AG04450 (cell line): ENCODE measurements around the gene KCNIP1. TPM values are rescaled to one million over a fixed set of nuclear protein-coding genes. Genes with fewer than 3 reads are reported as not detected.

Experiments used
- CTCF ChIA-PET: fragments of 300-600, 350-600 bp; formaldehyde crosslinking; extraction: SDS; loops from one replicate; lab custom pipeline; 2022; ENCODE audit warnings: antibody characterized with exemption, inconsistent platforms; lab: Charles Lee
- POLR2A ChIA-PET: fragments of 350-600 bp; formaldehyde crosslinking; extraction: SDS; loops from one replicate; lab custom pipeline; 2021; ENCODE audit warnings: antibody characterized with exemption, inconsistent platforms; lab: Yijun Ruan, JAX
- DNase-seq: peaks from one replicate; pipeline ENCODE4 v3.0.0-alpha.2; 2011; ENCODE audit warnings: low read depth, low spot score
- H3K27ac ChIP-seq: one replicate; pipeline ENCODE4 v1.5.1; 2012; ENCODE audit warnings: low read depth, low read length, control low read depth
- H3K27me3 ChIP-seq: one replicate; pipeline ENCODE4 v1.6.0; 2012; ENCODE audit warnings: low read length; ENCODE audit not compliant: control insufficient read depth, insufficient read depth
- H3K4me3 ChIP-seq: 2 replicates; pipeline ENCODE4 v1.5.1; 2011; ENCODE audit warnings: mild to moderate bottlenecking, low read depth, low read length, control low read depth
- H3K9me3 ChIP-seq: 2 replicates; pipeline ENCODE4 v1.5.1; 2012; ENCODE audit warnings: low read length; ENCODE audit not compliant: control insufficient read depth, insufficient read depth
- polyA plus RNA-seq: library from polyadenylated mRNA; depleted of rRNA; stranded (reverse); fragments of >200 nt; gene quantifications from 2 replicates; pipeline ENCODE4 v1.2.3, GENCODE V29; 2011
- TF ChIP-seq, protein P1 (sequence below): IDR thresholded peaks from 2 replicates; pipeline ENCODE4 v1.5.1; 2011; ENCODE audit warnings: low read depth, low read length, control low read depth, inconsistent platforms

KCNIP1 gene
- polyA plus RNA-seq, 1 experiment: not detected

DNA sequence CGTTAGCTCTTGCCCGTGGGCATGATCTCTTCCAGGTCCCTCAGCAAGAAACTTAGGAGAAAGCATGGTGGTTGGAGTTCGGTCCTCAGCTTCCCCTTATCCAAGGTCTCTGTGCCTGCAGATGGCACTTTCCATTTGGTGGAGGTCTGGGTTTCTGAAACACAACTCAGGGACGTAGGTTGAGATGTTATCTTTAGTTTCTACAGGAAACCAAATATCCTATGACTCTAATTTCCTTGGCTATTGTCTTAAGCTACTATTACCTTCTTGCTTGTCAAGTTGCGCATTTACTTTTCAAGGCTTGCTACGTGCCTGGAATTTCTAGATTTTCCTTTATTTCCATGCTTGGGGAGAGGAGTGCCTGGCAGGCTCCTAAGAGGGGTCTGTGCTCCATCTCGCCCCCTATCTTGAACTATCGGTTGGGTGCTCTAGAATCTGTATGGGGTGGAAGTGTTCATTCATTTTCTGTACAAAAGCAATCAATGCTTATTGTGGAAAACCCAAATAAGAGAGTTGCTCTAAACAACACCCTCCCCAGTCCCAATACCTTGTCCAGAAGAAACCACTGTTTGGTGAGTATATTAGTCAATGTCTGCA is 32.9 kb upstream of the KCNIP1 start:
- TF ChIP-seq, protein P1, sequence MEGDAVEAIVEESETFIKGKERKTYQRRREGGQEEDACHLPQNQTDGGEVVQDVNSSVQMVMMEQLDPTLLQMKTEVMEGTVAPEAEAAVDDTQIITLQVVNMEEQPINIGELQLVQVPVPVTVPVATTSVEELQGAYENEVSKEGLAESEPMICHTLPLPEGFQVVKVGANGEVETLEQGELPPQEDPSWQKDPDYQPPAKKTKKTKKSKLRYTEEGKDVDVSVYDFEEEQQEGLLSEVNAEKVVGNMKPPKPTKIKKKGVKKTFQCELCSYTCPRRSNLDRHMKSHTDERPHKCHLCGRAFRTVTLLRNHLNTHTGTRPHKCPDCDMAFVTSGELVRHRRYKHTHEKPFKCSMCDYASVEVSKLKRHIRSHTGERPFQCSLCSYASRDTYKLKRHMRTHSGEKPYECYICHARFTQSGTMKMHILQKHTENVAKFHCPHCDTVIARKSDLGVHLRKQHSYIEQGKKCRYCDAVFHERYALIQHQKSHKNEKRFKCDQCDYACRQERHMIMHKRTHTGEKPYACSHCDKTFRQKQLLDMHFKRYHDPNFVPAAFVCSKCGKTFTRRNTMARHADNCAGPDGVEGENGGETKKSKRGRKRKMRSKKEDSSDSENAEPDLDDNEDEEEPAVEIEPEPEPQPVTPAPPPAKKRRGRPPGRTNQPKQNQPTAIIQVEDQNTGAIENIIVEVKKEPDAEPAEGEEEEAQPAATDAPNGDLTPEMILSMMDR: no peak
- Histone ChIP-seq H3K9me3 (peaks cover 4% of the 10 kb centered on the region; the same call in 1 of the 2 replicates), H3K27me3 (no peaks in the 10 kb centered on the region), H3K27ac (no peak overlapping the region), H3K4me3 (no peak overlapping the region)
- DNase-seq: no peak
- POLR2A ChIA-PET: no interaction called here
- CTCF ChIA-PET: interaction anchor here (1.2 kb wide), 1 partner anchor 36 kb away, joined by 3 read pairs; no protein-coding TSS in a partner anchor

DNA sequence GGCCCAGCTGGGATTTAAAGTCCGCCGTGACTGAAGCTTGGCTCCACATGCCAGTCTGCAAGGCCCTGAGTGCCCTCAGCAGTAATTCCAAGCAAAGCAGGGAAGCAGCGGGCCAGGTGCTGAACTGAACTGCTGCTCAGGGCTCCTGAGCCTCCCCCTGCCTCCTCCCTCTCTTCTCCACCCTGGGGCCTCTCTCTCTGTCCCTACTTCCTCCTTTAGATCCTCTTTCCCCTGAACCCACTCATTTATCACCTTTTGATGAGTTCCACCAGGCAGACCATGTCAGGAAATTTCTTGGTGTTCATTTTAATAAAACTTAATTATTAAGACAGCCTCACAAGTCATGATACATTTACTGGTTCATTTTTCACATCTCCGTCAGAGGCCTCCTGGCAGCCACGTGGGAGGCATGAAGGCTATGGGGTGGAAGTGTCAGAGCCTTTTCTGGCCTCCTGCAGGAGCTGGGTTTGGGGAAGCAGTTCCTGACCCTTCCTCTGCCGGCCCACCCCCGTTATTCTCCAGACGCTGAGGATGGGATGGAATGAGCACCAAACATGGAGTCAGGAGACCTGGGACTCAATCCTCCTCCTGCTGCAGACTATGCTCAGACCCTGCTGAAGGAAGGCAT is 32.2 kb upstream of the KCNIP1 start:
- POLR2A ChIA-PET: no interaction called here

DNA sequence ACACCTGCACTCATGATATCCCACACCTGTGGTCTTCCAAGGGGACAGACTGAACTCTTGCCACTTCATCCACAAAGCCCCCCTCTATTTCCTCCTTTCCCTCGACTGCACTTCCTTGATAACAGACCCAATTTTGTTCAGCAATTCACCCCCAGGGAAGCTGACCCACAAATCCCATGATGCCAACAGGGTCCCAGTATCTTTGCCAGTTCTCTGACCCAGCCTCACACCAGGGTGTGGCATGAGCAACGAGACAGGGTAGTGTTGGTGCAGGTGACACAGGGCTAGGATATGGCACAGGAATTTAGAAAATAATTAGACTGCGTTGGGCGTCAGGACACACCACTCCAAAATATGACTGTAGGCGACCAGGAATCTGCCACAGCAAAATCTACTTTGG is 30.2 kb upstream of the KCNIP1 start:
- peaks cover 4% of the 10 kb centered on the region; the same call in 1 of the 2 replicates for H3K9me3 ChIP-seq
- H3K4me3 ChIP-seq: no peak overlapping the region
- TF ChIP-seq, protein P1: no peak
- no peaks in the 10 kb centered on the region for H3K27me3 ChIP-seq
- no peak for DNase-seq
- ChIA-PET CTCF (interaction anchor here (1.1 to 1.3 kb wide), 2 partner anchors 19 to 39 kb away, joined by 3 read pairs; no protein-coding TSS in a partner anchor), POLR2A (no interaction called here)
- H3K27ac ChIP-seq: no peak overlapping the region

More for the DNA sequence above, 32.2 kb upstream of the KCNIP1 start:
- DNase-seq: no peak
- Histone ChIP-seq H3K27me3 (no peaks in the 10 kb centered on the region), H3K27ac (no peak overlapping the region), H3K9me3 (peaks cover 4% of the 10 kb centered on the region; the same call in 1 of the 2 replicates), H3K4me3 (no peak overlapping the region)
- CTCF ChIA-PET: no interaction called here
- TF ChIP-seq, protein P1: no peak

DNA sequence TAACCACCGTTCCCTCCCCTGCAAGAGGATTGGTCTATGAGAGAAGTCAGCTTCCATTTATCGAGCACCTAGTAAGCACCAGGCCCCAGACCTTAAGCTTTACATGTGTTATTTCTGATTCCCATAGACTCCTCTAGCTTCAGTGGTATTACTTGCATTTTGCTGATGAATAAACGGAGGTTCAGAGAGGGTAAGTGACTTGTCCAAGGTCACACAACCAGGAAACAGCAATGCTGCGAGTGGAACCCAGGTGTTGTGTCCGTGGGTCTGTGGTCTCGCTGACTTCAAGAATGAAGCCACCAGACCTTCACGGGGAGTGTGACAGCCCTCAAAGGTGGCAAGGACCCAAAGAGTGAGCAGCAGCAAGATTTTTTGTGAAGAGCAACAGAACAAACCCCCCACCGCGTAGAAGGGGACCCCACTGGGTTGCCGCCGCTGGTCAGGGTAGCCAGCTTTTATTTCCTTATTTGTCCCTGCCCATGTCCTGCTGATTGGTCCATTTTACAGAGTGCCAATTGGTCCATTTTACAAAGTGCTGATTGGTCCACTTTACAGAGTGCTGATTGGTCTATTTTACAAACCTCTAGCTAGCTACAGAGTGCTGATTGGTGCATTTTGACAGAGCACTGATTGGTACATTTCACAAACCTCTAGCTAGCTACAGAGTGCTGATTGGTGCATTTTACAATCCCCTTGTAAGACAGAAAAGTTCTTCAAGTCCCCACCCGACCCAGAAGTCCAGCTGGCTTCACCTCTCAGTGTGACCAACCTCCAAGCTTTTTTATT is 29.1 kb upstream of the KCNIP1 start:
- Histone ChIP-seq H3K27ac (no peak overlapping the region), H3K9me3 (peaks cover 4% of the 10 kb centered on the region; the same call in 1 of the 2 replicates), H3K4me3 (no peak overlapping the region), H3K27me3 (no peaks in the 10 kb centered on the region)
- DNase-seq: no peak
- TF ChIP-seq, protein P1: no peak
- ChIA-PET POLR2A (no interaction called here), CTCF (interaction anchor here (1.1 to 1.3 kb wide), 2 partner anchors 20 to 40 kb away, joined by 3 read pairs; no protein-coding TSS in a partner anchor)
